Astrocyte (in vitro differentiated cells and primary cell): ENCODE measurements around the gene SGCD. TPM values are rescaled to one million over a fixed set of nuclear protein-coding genes. Genes with fewer than 3 reads are reported as not detected.

Source experiments
- DNase-seq: peaks from one replicate; pipeline ENCODE4 v3.0.0-alpha.2; 2010; ENCODE audit warnings: low read depth
- FAIRE-seq: peaks from 2 replicates; lab custom pipeline; 2011; peaks lifted over from hg19 to GRCh38; lab: Jason Lieb, UNC
- H2AFZ ChIP-seq: 2 replicates; pipeline ENCODE4 v1.6.0; 2012; ENCODE audit warnings: low read depth, low read length, inconsistent platforms
- H3K27ac ChIP-seq: 2 replicates; pipeline ENCODE4 v1.5.1; 2011; ENCODE audit warnings: low read depth, low read length, inconsistent platforms
- H3K27me3 ChIP-seq: 2 replicates; pipeline ENCODE4 v1.6.0; 2011; ENCODE audit warnings: low read length, inconsistent platforms; ENCODE audit not compliant: insufficient read depth
- H3K36me3 ChIP-seq: 2 replicates; pipeline ENCODE4 v1.5.1; 2011; ENCODE audit warnings: low read length, inconsistent platforms; ENCODE audit not compliant: insufficient read depth
- H3K4me1 ChIP-seq: 2 replicates; pipeline ENCODE4 v1.5.1; 2011; ENCODE audit warnings: low read length, inconsistent platforms; ENCODE audit not compliant: insufficient read depth
- H3K4me2 ChIP-seq: 2 replicates; pipeline ENCODE4 v1.6.0; 2012; ENCODE audit warnings: low read length, inconsistent platforms
- H3K4me3 ChIP-seq: 2 replicates; pipeline ENCODE4 v1.5.1; 2011; ENCODE audit warnings: low read depth, mild to moderate bottlenecking, low read length, inconsistent platforms; ENCODE audit not compliant: insufficient read depth
- H3K79me2 ChIP-seq: 2 replicates; pipeline ENCODE4 v1.6.0; 2012; ENCODE audit warnings: mild to moderate bottlenecking, low read length, inconsistent platforms; ENCODE audit not compliant: insufficient read depth
- H3K9ac ChIP-seq: 2 replicates; pipeline ENCODE4 v1.6.0; 2012; ENCODE audit warnings: mild to moderate bottlenecking, low read length, inconsistent platforms
- H3K9me3 ChIP-seq: 2 replicates; pipeline ENCODE4 v1.5.1; 2012; ENCODE audit warnings: low read depth, mild to moderate bottlenecking, low read length, inconsistent platforms; ENCODE audit not compliant: insufficient read depth
- H4K20me1 ChIP-seq: 2 replicates; pipeline ENCODE4 v1.6.0; 2012; ENCODE audit warnings: low read length, inconsistent platforms; ENCODE audit not compliant: insufficient read depth
- H3K27ac Mint-ChIP-seq: one replicate; pipeline ENCODE4 v1.8.0; 2021; ENCODE audit warnings: mild to moderate bottlenecking, mixed read lengths; ENCODE audit not compliant: unreplicated experiment
- H3K27me3 Mint-ChIP-seq: one replicate; pipeline ENCODE4 v1.8.0; 2021; ENCODE audit warnings: low read depth, mixed read lengths; ENCODE audit not compliant: unreplicated experiment
- H3K36me3 Mint-ChIP-seq: one replicate; pipeline ENCODE4 v1.8.0; 2021; ENCODE audit warnings: low read depth, mixed read lengths; ENCODE audit not compliant: unreplicated experiment
- H3K4me1 Mint-ChIP-seq: one replicate; pipeline ENCODE4 v1.8.0; 2021; ENCODE audit warnings: low read depth, mixed read lengths; ENCODE audit not compliant: unreplicated experiment
- H3K4me3 Mint-ChIP-seq: one replicate; pipeline ENCODE4 v1.8.0; 2021; ENCODE audit warnings: mild to moderate bottlenecking, moderate library complexity, mixed read lengths; ENCODE audit not compliant: unreplicated experiment
- H3K9me3 Mint-ChIP-seq: one replicate; pipeline ENCODE4 v1.8.0; 2021; ENCODE audit warnings: mild to moderate bottlenecking, mixed read lengths; ENCODE audit not compliant: unreplicated experiment
- CTCF ChIP-seq: IDR thresholded peaks from 2 replicates; pipeline ENCODE4 v1.5.1; 2011; ENCODE audit warnings: low read depth, mild to moderate bottlenecking, inconsistent platforms, low read length, moderate library complexity; ENCODE audit not compliant: insufficient read depth
- EZH2 ChIP-seq: IDR thresholded peaks from 2 replicates; pipeline ENCODE4 v1.6.1; 2012; ENCODE audit warnings: mild to moderate bottlenecking, low read length, inconsistent platforms; ENCODE audit not compliant: insufficient read depth
- total RNA-seq: library from RNA; stranded (reverse); gene quantifications from 2 replicates; pipeline ENCODE4 v1.2.1, GENCODE V29; 2021

The SGCD gene
- total RNA-seq, 1 donor from 2014 or later = 2.9 TPM

- Mint-ChIP-seq H3K4me1 (peaks cover 17% of the 10 kb centered on the region), H3K27ac (no peak overlapping the region), H3K4me3 (no peak overlapping the region), H3K9me3 (no peaks in the 10 kb centered on the region), H3K27me3 (no peaks in the 10 kb centered on the region), H3K36me3 (no peaks in the 10 kb centered on the region)
- no peak for FAIRE-seq
- Histone ChIP-seq H3K4me2 (no peak overlapping the region), H3K9ac (no peak overlapping the region), H3K4me1 (no peaks in the 10 kb centered on the region), H3K79me2 (no peaks in the 10 kb centered on the region), H3K27ac (no peak overlapping the region), H3K9me3 (no peaks in the 10 kb centered on the region), H3K36me3 (no peaks in the 10 kb centered on the region), H3K4me3 (no peak overlapping the region), H4K20me1 (no peaks in the 10 kb centered on the region), H3K27me3 (no peaks in the 10 kb centered on the region), H2AFZ (no peak overlapping the region)
- no peak for DNase-seq
- no peak for TF ChIP-seq CTCF
- TF ChIP-seq EZH2 = no peak
Observed at GRCh38 chr5:156459812-156460385, 132.9 kb downstream of the SGCD start.

- Histone ChIP-seq H3K79me2 (no peaks in the 10 kb centered on the region), H3K9ac (no peak overlapping the region), H3K4me1 (no peaks in the 10 kb centered on the region), H3K27me3 (no peaks in the 10 kb centered on the region), H2AFZ (no peak overlapping the region), H3K4me3 (no peak overlapping the region), H3K36me3 (no peaks in the 10 kb centered on the region), H3K9me3 (no peaks in the 10 kb centered on the region), H3K27ac (no peak overlapping the region), H4K20me1 (no peaks in the 10 kb centered on the region), H3K4me2 (no peak overlapping the region)
- no peaks in the 10 kb centered on the region for H3K27me3 Mint-ChIP-seq
- FAIRE-seq (no peak), DNase-seq (peak; percentile 53)
- no peak for TF ChIP-seq CTCF
- TF ChIP-seq EZH2 = no peak
- no peaks in the 10 kb centered on the region for H3K9me3 Mint-ChIP-seq
- H3K36me3 Mint-ChIP-seq = no peaks in the 10 kb centered on the region
- no peak overlapping the region for H3K27ac Mint-ChIP-seq
- H3K4me1 Mint-ChIP-seq = peaks cover 17% of the 10 kb centered on the region
- no peak overlapping the region for H3K4me3 Mint-ChIP-seq
Observed at GRCh38 chr5:156460471-156460870, 133.5 kb downstream of the SGCD start.

- Histone ChIP-seq H3K4me2 (no peak overlapping the region), H3K36me3 (no peaks in the 10 kb centered on the region), H2AFZ (no peak overlapping the region), H3K27me3 (no peaks in the 10 kb centered on the region), H3K4me3 (no peak overlapping the region), H3K9me3 (no peaks in the 10 kb centered on the region), H3K4me1 (no peaks in the 10 kb centered on the region), H4K20me1 (no peaks in the 10 kb centered on the region), H3K9ac (no peak overlapping the region), H3K27ac (no peak overlapping the region), H3K79me2 (no peaks in the 10 kb centered on the region)
- no peak overlapping the region for H3K4me3 Mint-ChIP-seq
- H3K27me3 Mint-ChIP-seq = no peaks in the 10 kb centered on the region
- no peaks in the 10 kb centered on the region for H3K36me3 Mint-ChIP-seq
- no peak overlapping the region for H3K27ac Mint-ChIP-seq
- FAIRE-seq (no peak), DNase-seq (no peak)
- TF ChIP-seq CTCF (no peak), EZH2 (no peak)
- no peaks in the 10 kb centered on the region for H3K9me3 Mint-ChIP-seq
- peaks cover under 1% of the 10 kb centered on the region for H3K4me1 Mint-ChIP-seq
Observed at GRCh38 chr5:156466871-156467270, 139.9 kb downstream of the SGCD start.
